ENCODE measurements around the gene FGFR3.

DNA sequence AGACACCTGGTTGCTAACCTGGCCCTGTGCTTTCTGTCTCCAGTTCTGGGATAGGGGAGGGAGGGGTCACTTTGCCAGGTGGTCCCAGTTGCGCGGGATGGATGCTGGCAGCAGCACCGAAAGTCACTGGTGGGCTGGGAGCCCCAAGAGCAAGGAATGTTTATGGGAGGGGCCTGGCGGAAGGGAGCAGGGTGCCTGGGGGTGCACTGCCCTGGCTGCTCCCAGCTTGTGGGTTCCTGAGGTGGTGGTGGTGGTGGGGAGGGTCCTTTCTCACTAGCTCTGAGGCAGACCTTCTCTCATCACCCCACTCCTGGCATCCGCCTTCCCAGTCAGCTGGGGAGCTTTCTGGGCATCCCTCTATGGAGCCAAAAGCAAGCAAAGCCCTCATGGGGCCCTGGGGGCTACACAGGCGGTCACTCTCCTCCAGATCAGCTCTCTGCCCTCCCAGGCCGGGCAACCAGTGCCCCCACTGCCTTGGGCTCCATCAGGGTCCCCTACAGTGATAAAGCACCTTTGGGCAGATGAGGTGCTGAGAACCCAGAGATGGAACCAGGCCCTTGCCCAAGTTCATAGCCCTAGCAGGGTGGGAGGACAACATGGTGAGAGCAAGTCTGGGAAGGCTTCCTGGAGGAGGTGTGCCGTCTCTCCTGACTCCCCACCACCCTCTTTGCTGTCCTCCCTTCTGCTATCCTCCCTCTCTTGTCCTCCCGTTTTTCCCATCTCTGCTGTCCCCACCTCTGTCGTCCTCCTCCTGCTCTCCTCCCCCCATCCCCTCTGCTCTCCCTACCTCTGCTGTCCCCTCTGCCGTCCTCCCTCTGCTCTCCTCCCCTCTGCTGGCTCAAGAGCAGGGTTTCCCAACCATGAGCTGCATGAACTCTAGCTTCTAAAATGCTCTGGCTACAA, 16.0 kb downstream of the FGFR3 start:
- TF ChIP-seq POLR2A (IDR thresholded peaks at IDR 0.05; ENCODE audit: low read depth, low read length) (no peak), TARDBP (IDR thresholded peaks at IDR 0.05; ENCODE audit: borderline replicate concordance) (no peak), SMARCA5 (IDR thresholded peaks at IDR 0.05) (0 out of 2 replicates have a peak, but pooled peaks have one; percentile 15), IKZF2 (IDR thresholded peaks at IDR 0.05) (no peak), FOS (IDR thresholded peaks at IDR 0.05; ENCODE audit: borderline replicate concordance, extremely low read depth, insufficient read length) (no peak)
